Upper lobe of left lung (tissue), 6 donors: ENCODE data around the gene TFAP2C. TPM values are rescaled to one million over a fixed set of nuclear protein-coding genes. Genes with fewer than 3 reads are reported as not detected.
"Not testable (repeated sequence)": the region's sequence is repeated elsewhere in the genome, so short reads cannot be mapped to it uniquely, and the experiment has no call there.

Experiments
- ATAC-seq, 2 donors: fragments of 200-7000 bp; cut with Tn5 transposase; one replicate each; pipeline ENCODE4 v1.9.1; 2022; ENCODE audit warnings: mild to moderate bottlenecking in 2 of 2, moderate library complexity in 2 of 2; ENCODE audit not compliant: low FRiP score in 2 of 2
- DNase-seq, 2 donors: peaks; one replicate each; pipeline ENCODE4 v3.0.0-alpha.2; 2019 to 2020
- H3K27ac ChIP-seq, 4 donors: fragments of 200-600 bp; sonication (generic); one replicate each; pipeline ENCODE4 v1.5.1; 2016 to 2019
- H3K27me3 ChIP-seq, 4 donors: fragments of 200-600 bp; sonication (generic); one replicate each; pipeline ENCODE4 v1.5.1; 2017 to 2019
- H3K36me3 ChIP-seq, 4 donors: fragments of 200-600 bp; sonication (generic); one replicate each; pipeline ENCODE4 v1.5.1; 2016 to 2019
- H3K4me1 ChIP-seq, 4 donors: fragments of 200-600 bp; sonication (generic); one replicate each; pipeline ENCODE4 v1.5.1; 2018 to 2019
- H3K4me3 ChIP-seq, 4 donors: fragments of 200-600 bp; sonication (generic); one replicate each; pipeline ENCODE4 v1.5.1; 2017 to 2019; ENCODE audit warnings: mild to moderate bottlenecking in 2 of 4, moderate library complexity in 1 of 4
- H3K9me3 ChIP-seq, 4 donors: fragments of 200-600 bp; sonication (generic); one replicate each; pipeline ENCODE4 v1.5.1; 2018 to 2019
- CTCF ChIP-seq, 6 experiments: fragments of 450-650 bp in 4 of 6; fragments of 200-600 bp in 2 of 6; sonication (generic) in 2 of 6; IDR thresholded peaks; one replicate each; pipeline ENCODE4 v1.5.1; 2016 to 2019; ENCODE audit warnings: antibody characterized with exemption in 6 of 6
- EP300 ChIP-seq, 4 donors: sonication (generic); formaldehyde crosslinking; IDR thresholded peaks; one replicate each; pipeline ENCODE4 v1.5.1; 2017; ENCODE audit warnings: antibody characterized with exemption in 4 of 4, control low read depth in 2 of 4
- POLR2A ChIP-seq, 4 donors: fragments of 450-650 bp; IDR thresholded peaks; one replicate each; pipeline ENCODE4 v1.5.1; 2016 to 2017; ENCODE audit warnings: antibody characterized with exemption in 4 of 4, mild to moderate bottlenecking in 2 of 4
- POLR2AphosphoS5 ChIP-seq, 2 donors: sonication (generic); formaldehyde crosslinking; IDR thresholded peaks; one replicate each; pipeline ENCODE4 v1.5.1; 2017; ENCODE audit warnings: antibody characterized with exemption in 2 of 2
- WGBS, 2 donors: methylation state at CpG; one replicate each; pipeline ENCODE4 v1.1.5; 2017 to 2018; 5-methylcytosine and 5-hydroxymethylcytosine counted together
- total RNA-seq, 6 donors: library from RNA; depleted of rRNA in 4 of 6; stranded (reverse); fragments of >200 nt in 4 of 6; gene quantifications; one replicate each; pipeline versions ENCODE4 v1.1.0 to v1.2.1, GENCODE V29; 2016 to 2021
- donor health status: DM: no; HTN: no; CAD: no; lungs with moderate emphysema.
- donor health status: DM: no; HTN: yes; CAD: no; lungs with severe emphysema.

TFAP2C gene
- total RNA-seq, 6 donors from 2014 or later = 3.0 to 9.4 (median 5.4) TPM

GRCh38 chr20:56656632-56657031 lies 27.5 kb downstream of the TFAP2C start:
- Histone ChIP-seq H3K4me3 (no peak overlapping the region), H3K4me1 (no peaks in the 10 kb centered on the region), H3K9me3 (no peaks in the 10 kb centered on the region), H3K36me3 (no peaks in the 10 kb centered on the region), H3K27me3 (no peaks in the 10 kb centered on the region), H3K27ac (no peak overlapping the region)
- 40 to 57% methylated on average over 6 to 7 of the region's 7 CpGs for WGBS, 2 donors
- TF ChIP-seq POLR2A (IDR thresholded peaks at IDR 0.05) (no peak), POLR2AphosphoS5 (IDR thresholded peaks at IDR 0.05) (no peak), EP300 (IDR thresholded peaks at IDR 0.05) (no peak), CTCF (IDR thresholded peaks at IDR 0.05) (no peak)
- DNase-seq = no peak
- no peak for ATAC-seq

GRCh38 chr20:56657879-56658278 lies 28.8 kb downstream of the TFAP2C start:
- Histone ChIP-seq H3K27me3 (no peaks in the 10 kb centered on the region), H3K36me3 (no peaks in the 10 kb centered on the region), H3K4me3 (no peak overlapping the region), H3K4me1 (no peaks in the 10 kb centered on the region), H3K9me3 (no peaks in the 10 kb centered on the region), H3K27ac (no peak overlapping the region)
- TF ChIP-seq POLR2AphosphoS5 (IDR thresholded peaks at IDR 0.05) (no peak), CTCF (IDR thresholded peaks at IDR 0.05) (no peak), POLR2A (IDR thresholded peaks at IDR 0.05) (no peak), EP300 (IDR thresholded peaks at IDR 0.05) (no peak)
- DNase-seq (no peak), ATAC-seq (no peak)
- WGBS, 2 donors = 73 to 75% methylated on average over 9 of the region's 9 CpGs

DNA sequence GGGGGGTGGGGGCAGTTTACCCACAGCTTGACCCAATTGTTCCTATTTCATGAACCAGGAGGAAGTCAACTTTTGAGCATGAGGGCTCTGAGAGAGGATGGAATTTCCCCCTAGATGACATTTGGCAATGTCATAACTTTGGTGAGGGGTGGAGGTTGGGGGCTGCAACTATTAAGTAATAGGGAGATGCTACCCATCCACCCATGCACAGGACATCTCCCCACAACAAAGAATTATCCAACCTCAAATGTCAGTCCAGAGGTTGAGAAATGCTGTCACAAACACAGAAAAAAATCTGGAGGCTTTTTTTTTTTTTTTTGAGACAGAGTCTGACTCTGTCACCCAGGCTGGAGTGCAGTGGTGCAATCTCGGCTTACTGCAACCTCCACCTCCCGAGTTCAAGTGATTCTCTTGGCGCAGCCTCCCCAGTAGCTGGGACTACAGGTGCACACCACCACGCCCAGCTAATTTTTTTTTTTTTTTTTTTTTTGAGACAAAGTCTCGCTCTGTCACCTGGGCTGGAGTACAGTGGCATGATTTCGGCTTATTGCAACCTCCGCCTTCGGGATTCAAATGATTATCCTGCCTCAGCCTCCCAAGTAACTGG lies 29.3 kb downstream of the TFAP2C start:
- H3K27me3 ChIP-seq, H3K36me3 ChIP-seq, H3K4me1 ChIP-seq, DNase-seq, H3K4me3 ChIP-seq, ATAC-seq, H3K9me3 ChIP-seq, H3K27ac ChIP-seq: not testable (repeated sequence)
- 86 to 89% methylated on average over 8 of the region's 8 CpGs for WGBS, 2 donors

GRCh38 chr20:56663660-56664059 lies 34.6 kb downstream of the TFAP2C start:
- H3K4me3 ChIP-seq = no peak overlapping the region

GRCh38 chr20:56664796-56665195 lies 35.7 kb downstream of the TFAP2C start:
- no peak overlapping the region for H3K4me3 ChIP-seq
- TF ChIP-seq EP300 (IDR thresholded peaks at IDR 0.05) (no peak), CTCF (IDR thresholded peaks at IDR 0.05) (no peak), POLR2A (IDR thresholded peaks at IDR 0.05) (no peak), POLR2AphosphoS5 (IDR thresholded peaks at IDR 0.05) (no peak)
- H3K27me3 ChIP-seq = no peaks in the 10 kb centered on the region
- no peaks in the 10 kb centered on the region for H3K9me3 ChIP-seq
- no peak overlapping the region for H3K27ac ChIP-seq
- H3K4me1 ChIP-seq = no peaks in the 10 kb centered on the region
- WGBS, 2 donors = 79% methylated on average over 1 of the region's 1 CpG; no CpG with 5 or more reads in 1 of the 2 donors
- ATAC-seq (no peak), DNase-seq (no peak)
- H3K36me3 ChIP-seq = no peaks in the 10 kb centered on the region

More at GRCh38 chr20:56663660-56664059, 34.6 kb downstream of the TFAP2C start:
- ATAC-seq (no peak), DNase-seq (no peak)
- TF ChIP-seq POLR2A (IDR thresholded peaks at IDR 0.05) (no peak), POLR2AphosphoS5 (IDR thresholded peaks at IDR 0.05) (no peak), EP300 (IDR thresholded peaks at IDR 0.05) (no peak)
- Histone ChIP-seq H3K27ac (no peak overlapping the region), H3K9me3 (no peaks in the 10 kb centered on the region), H3K36me3 (no peaks in the 10 kb centered on the region), H3K4me1 (no peaks in the 10 kb centered on the region), H3K27me3 (no peaks in the 10 kb centered on the region)
- WGBS, 2 donors = 92 to 93% methylated on average over 9 of the region's 9 CpGs

- Histone ChIP-seq H3K27ac (no peak overlapping the region), H3K36me3 (no peaks in the 10 kb centered on the region), H3K4me3 (no peak overlapping the region), H3K9me3 (no peaks in the 10 kb centered on the region), H3K4me1 (no peaks in the 10 kb centered on the region), H3K27me3 (no peaks in the 10 kb centered on the region)
- DNase-seq (no peak), ATAC-seq (no peak)
- 83 to 93% methylated on average over 12 of the region's 12 CpGs for WGBS, 2 donors
- no peak for TF ChIP-seq POLR2AphosphoS5 (IDR thresholded peaks at IDR 0.05)
- no peak for TF ChIP-seq POLR2A (IDR thresholded peaks at IDR 0.05)
These were observed 36.7 kb downstream of the TFAP2C start for GRCh38 chr20:56665806-56666205.
